T1000 (cell line): ENCODE results near the gene KCNJ14.
A peak's percentile ranks its signal among the peaks of the same experiment; 100 is the strongest.

Experiments
- DNase-seq: peaks from one replicate; lab custom pipeline; 2025; ENCODE audit warnings: mixed read lengths; lab: John Stamatoyannopoulos, UW

KCNJ14 gene

DNA sequence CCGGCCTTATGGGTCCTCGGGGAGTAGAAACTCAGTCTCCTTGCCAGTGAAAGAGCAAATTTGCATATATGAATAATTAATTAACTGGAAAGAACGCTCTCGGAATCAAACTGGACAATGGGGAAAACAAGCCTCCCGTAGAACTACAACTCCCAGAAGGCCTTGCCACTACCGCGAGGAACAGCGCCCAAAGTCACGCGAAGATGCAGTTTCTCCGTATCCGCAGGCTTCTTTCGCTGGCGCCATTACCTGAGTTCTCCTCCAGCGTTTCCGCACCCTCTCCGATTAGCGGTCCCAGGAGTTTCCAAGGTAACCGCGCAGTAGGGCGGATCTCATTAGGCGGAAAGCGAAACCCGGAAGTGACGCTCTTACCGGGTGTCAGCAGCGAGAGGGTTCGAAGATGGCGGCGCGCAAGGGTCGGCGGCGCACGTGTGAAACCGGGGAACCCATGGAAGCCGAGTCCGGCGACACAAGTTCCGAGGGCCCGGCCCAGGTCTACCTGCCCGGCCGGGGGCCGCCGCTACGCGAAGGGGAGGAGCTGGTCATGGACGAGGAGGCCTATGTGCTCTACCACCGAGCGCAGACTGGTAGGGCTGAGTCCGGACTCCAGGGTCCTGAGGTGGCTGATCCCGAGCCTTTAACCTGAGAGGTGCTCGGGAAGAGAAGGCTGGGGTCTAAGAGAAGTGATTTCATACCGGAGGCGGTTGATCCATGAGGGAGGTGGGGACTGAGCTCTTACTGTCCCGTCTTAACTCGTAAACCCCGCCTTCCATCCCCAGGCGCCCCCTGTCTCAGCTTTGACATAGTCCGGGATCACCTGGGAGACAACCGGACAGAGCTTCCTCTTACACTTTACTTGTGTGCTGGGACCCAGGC, 9.5 kb upstream of the KCNJ14 start, which contains the start of gene GRWD1:
TSS of gene GRWD1 (plus strand) at position 378 of the 876 bp plus-strand sequence. CDS start at position 401, 23 bp downstream.
- DNase-seq: peak; percentile 85

GRCh38 chr19:48446579-48446978, 8.8 kb upstream of the KCNJ14 start:
- DNase-seq: no peak

- no peak for DNase-seq
Observed at GRCh38 chr19:48448563-48448962, 6.8 kb upstream of the KCNJ14 start.

- DNase-seq: no peak
Observed at GRCh38 chr19:48450441-48450840, 4.9 kb upstream of the KCNJ14 start.

- DNase-seq: no peak
Observed at GRCh38 chr19:48450863-48451262, 4.5 kb upstream of the KCNJ14 start.

DNA sequence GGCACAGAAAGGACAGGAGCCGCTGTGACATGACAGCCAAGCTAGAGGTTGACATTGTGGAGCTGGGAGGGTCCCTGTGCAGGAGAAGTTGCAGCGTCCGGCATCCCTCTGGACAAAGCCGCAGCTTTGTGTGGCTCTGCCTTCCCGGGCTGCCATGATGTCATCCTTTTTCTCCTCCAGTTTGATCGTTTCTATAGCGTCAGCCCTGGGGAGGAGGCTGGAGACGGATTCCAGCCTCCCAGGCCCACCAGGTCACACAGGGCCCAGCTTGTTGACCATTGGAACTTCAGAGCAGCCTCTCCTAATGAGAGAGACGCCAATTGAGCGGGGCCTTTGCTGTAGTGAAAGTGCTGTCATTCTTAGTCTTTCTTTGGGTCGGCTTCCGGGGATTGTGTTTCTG, 3.8 kb upstream of the KCNJ14 start:
- DNase-seq: no peak

DNA sequence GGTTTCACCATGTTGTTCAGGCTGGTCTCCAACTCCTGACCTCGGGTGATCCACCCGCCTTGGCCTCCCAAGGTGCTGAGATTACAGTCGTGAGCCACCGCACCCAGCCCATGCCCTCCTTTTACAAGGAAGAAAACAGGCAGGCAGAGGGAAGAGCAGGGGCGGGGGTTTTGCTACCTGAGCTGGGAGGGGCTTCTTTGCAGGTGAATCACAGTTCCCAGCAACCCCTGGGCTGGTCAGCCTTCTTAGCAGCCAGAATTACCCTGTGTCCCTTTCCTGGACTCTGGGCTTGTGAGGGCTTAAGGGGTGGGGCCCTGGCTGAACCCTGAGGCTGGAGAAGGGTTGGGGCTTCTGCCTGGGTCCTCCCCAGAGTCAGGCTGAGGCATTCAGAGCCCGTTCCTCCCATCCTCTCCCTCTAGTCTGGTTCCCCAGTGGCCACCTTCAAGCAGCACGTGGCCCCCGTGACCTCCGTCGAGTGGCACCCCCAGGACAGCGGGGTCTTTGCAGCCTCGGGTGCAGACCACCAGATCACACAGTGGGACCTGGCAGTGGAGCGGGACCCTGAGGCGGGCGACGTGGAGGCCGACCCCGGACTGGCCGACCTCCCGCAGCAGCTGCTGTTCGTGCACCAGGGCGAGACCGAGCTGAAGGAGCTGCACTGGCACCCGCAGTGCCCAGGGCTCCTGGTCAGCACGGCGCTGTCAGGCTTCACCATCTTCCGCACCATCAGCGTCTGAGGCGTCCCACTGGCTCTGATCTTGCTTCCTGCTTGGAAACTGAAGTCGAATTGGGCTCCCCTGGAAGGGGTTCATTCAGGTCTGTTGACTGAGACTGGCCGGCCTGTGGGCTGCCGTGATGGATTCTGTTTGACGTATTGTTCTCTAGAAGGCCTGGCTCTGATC, 2.8 kb upstream of the KCNJ14 start:
- DNase-seq: no peak

GRCh38 chr19:48454150-48454730, 1.1 kb upstream of the KCNJ14 start:
- no peak for DNase-seq

DNA sequence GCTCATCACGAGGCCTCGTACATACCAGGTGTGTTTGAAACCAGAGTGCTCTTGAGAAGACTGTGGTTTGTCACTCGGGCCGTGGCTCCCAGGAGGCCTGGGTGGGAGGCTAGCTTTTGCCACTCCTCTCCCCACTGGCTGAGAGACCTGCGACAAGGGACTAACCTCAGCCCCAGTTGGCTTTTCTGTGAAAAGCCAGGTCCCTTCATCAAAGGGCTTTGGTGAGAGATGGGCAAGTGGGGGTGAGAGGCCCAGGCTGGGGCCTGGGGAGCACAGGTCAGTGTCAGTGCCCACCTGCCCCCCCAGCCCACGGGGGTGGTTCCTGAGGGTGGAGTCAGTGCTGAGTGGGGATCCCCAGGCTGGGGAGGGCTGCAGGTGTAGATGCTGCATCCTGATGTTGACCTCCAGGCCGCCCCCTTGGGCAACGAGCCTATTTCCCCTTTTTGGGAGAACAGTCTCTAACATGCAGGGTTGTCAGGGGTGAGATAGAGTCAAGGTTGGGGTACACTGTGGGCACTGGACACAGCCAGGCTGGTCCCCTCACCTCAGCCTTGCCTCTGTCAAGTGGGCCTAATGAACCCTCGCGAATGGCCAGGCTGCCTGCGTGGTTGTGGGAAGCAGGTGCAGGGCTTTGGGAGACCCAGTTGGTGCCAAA, 661 bp downstream of the KCNJ14 start:
- DNase-seq: no peak

GRCh38 chr19:48456864-48457263, 1.5 kb downstream of the KCNJ14 start:
- DNase-seq: no peak

DNA sequence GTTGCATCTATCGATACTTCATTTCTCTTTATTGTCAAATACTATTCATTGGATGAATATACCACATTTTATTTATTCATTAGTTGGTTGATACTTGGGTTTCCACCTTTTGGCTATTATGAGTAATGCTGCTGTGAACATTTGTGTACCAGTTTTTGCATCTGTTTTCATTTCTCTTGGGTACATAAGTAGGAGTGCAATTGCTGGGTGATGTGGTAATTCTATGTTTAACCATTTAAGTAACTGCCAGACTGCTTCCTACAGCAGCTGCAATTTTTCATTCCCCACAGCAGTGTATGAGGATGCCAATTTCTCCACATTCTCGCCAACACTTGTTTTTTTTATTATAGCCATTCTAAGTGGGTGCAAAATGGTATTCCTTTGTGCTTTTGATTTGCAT, 2.6 kb downstream of the KCNJ14 start:
- DNase-seq: no peak

GRCh38 chr19:48461651-48461981, 6.2 kb downstream of the KCNJ14 start:
- no peak for DNase-seq

DNA sequence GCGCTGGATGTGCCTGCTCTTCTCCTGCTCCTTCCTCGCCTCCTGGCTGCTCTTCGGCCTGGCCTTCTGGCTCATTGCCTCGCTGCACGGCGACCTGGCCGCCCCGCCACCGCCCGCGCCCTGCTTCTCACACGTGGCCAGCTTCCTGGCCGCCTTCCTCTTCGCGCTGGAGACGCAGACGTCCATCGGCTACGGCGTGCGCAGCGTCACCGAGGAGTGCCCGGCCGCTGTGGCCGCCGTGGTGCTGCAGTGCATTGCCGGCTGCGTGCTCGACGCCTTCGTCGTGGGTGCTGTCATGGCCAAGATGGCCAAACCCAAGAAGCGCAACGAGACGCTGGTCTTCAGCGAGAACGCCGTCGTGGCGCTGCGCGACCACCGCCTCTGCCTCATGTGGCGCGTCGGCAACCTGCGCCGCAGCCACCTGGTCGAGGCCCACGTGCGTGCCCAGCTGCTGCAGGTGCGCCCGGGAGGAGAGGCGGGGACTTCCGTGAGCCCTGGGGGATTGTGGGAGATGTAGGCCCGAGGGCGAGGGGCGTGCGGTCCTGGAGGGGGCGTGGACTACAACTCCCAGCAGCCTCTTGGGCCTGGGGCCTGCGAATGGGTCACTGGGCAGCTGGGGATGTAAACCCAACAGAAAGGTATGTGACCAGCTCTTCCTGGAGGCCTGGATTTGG, 6.7 kb downstream of the KCNJ14 start:
- no peak for DNase-seq

- no peak for DNase-seq
Observed at GRCh38 chr19:48465215-48465614, 9.8 kb downstream of the KCNJ14 start.

GRCh38 chr19:48466561-48467325, 11.4 kb downstream of the KCNJ14 start:
- DNase-seq: no peak

DNA sequence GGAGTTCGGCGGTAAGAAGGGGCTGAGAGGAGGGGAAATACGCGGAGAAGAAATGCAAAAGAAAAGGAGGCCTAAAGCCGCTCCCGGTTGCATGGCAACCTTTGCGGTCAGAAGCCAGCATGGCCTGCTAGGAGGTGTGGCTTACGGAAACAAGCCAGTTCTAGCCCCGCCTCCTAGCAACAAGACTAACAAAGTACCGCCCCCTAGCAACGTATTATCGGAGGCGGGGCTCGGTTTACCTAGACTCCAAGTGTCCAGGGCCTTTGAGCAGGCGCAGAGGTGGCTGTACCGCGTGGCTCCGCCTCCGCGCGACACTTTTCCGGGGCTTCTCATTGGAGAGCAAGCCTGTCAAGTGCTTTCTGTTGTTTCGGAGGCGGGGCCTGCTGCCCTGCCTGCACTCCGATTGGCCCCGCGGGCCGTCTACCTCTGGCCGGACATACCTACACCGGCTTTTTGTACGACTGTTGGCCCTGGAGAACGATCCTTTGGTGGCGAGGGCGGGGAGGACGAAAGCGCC, 13.5 kb downstream of the KCNJ14 start:
- DNase-seq: peak; percentile 99

GRCh38 chr19:48469289-48469881, 14.0 kb downstream of the KCNJ14 start, which contains the start of gene CYTH2:
Gene CYTH2 (plus strand): TSS chr19:48469369. CDS start chr19:48469508, 139 bp downstream.
- peak; percentile 79 for DNase-seq

- DNase-seq: no peak
Observed at GRCh38 chr19:48469934-48470680, 14.7 kb downstream of the KCNJ14 start.

DNA sequence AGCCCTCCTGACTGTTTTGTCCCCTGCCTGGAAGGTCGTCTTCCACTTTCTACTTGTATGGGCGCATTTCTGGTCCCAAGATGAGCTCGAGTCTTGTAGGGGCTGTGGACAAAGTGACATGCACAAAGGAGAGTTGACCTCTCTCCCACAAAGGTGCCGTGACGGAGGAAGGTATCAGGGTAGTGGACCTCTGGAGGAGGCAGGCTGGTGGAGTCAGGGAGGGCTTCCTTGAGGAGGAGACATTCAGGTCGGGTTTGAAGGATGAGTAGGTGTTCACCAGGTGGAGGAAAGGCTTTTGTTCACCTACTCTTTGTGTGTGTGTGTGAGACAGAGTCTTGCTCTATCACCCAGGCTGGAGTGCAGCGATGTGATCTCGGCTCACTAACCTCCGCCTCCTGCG, 15.5 kb downstream of the KCNJ14 start:
- DNase-seq: no peak
